H1 (cell line): Measurements from ENCODE around the gene ACTL10. TPM values are rescaled to one million over a fixed set of nuclear protein-coding genes. Genes with fewer than 3 reads are reported as not detected.

Experiments
- CTCF ChIA-PET: fragments of 300-600 bp; sonication (Branson Sonifier 250); formaldehyde crosslinking; loops from one replicate; lab custom pipeline; 2021; ENCODE audit not compliant: partially characterized antibody; lab: Charles Lee
- POLR2A ChIA-PET: fragments of 300-600 bp; sonication (Branson Sonifier 250); formaldehyde crosslinking; loops from one replicate; lab custom pipeline; 2021; ENCODE audit warnings: inconsistent platforms; ENCODE audit not compliant: partially characterized antibody; lab: Charles Lee
- DNase-seq, 2 experiments: peaks; one replicate each; pipeline versions ENCODE4 v3.0.0 to v3.0.0-alpha.2; 2010 to 2022; ENCODE audit warnings: low spot score in 2 of 2, low read depth in 1 of 2, mixed read lengths in 1 of 2
- FAIRE-seq: peaks from 2 replicates; lab custom pipeline; 2011; peaks lifted over from hg19 to GRCh38; lab: Jason Lieb, UNC
- H2AFZ ChIP-seq: 2 replicates; pipeline ENCODE4 v1.8.1; 2012; ENCODE audit warnings: low read length, inconsistent platforms
- H2AK5ac ChIP-seq: 2 replicates; pipeline ENCODE4 v1.6.1; 2013; ENCODE audit warnings: low read depth, low read length
- H2BK120ac ChIP-seq: replicated peaks from 2 replicates; pipeline ENCODE3; 2013; ENCODE audit warnings: low read depth, low read length, inconsistent platforms
- H2BK12ac ChIP-seq: 2 replicates; pipeline ENCODE4 v1.6.1; 2013; ENCODE audit warnings: low read depth, low read length
- H2BK15ac ChIP-seq: 2 replicates; pipeline ENCODE4 v1.6.1; 2013; ENCODE audit warnings: low read length
- H2BK20ac ChIP-seq: 2 replicates; pipeline ENCODE4 v1.6.1; 2013; ENCODE audit warnings: low read length
- H2BK5ac ChIP-seq: 2 replicates; pipeline ENCODE4 v1.6.1; 2013; ENCODE audit warnings: low read depth, low read length
- H3K14ac ChIP-seq: 2 replicates; pipeline ENCODE4 v1.6.1; 2013; ENCODE audit warnings: inconsistent platforms; ENCODE audit not compliant: insufficient read length
- H3K18ac ChIP-seq: 2 replicates; pipeline ENCODE4 v1.6.1; 2013; ENCODE audit warnings: low read length; ENCODE audit errors: extremely low read depth
- H3K23ac ChIP-seq: 2 replicates; pipeline ENCODE4 v1.6.1; 2013; ENCODE audit warnings: inconsistent platforms; ENCODE audit not compliant: insufficient read length
- H3K23me2 ChIP-seq: 2 replicates; pipeline ENCODE4 v1.6.1; 2013; ENCODE audit warnings: low read depth, low read length
- H3K27ac ChIP-seq: 2 replicates; pipeline ENCODE4 v1.6.1; 2011; ENCODE audit warnings: low read depth, low read length, inconsistent platforms
- H3K27me3 ChIP-seq, 4 experiments: replicated peaks in 1 of 4; 1 replicate in 1 of 4; 2 replicates in 3 of 4; pipeline versions ENCODE4 v1.6.1 to v1.8.1; 2011 to 2013; ENCODE audit warnings: low read length in 3 of 4, mild to moderate bottlenecking in 3 of 4, inconsistent platforms in 2 of 4, mixed read lengths in 2 of 4, moderate library complexity in 1 of 4; ENCODE audit not compliant: control insufficient read depth in 3 of 4, insufficient read depth in 3 of 4; ENCODE audit errors: extremely low read depth in 1 of 4
- H3K36me3 ChIP-seq, 4 experiments: 2 replicates each; pipeline versions ENCODE4 v1.6.1 to v1.8.1; 2011 to 2013; ENCODE audit warnings: mild to moderate bottlenecking in 4 of 4, low read length in 3 of 4, moderate library complexity in 2 of 4, control low read depth in 1 of 4, inconsistent platforms in 1 of 4; ENCODE audit not compliant: insufficient read depth in 4 of 4, control insufficient read depth in 2 of 4
- H3K4ac ChIP-seq: replicated peaks from 2 replicates; pipeline ENCODE3; 2013; ENCODE audit warnings: low read length, low read depth, mixed read lengths, inconsistent platforms; ENCODE audit not compliant: insufficient read length
- H3K4me1 ChIP-seq, 4 experiments: replicated peaks in 1 of 4; 1 replicate in 1 of 4; 2 replicates in 3 of 4; pipeline versions ENCODE4 v1.6.1 to v1.8.1; 2011 to 2013; ENCODE audit warnings: low read length in 3 of 4, inconsistent platforms in 2 of 4, mixed read lengths in 1 of 4; ENCODE audit not compliant: insufficient read depth in 4 of 4, control insufficient read depth in 3 of 4
- H3K4me2 ChIP-seq, 2 experiments: 2 replicates each; pipeline versions ENCODE4 v1.6.1 to v1.8.1; 2011 to 2013; ENCODE audit warnings: low read depth in 2 of 2, low read length in 2 of 2, control low read depth in 1 of 2, inconsistent platforms in 1 of 2, mild to moderate bottlenecking in 1 of 2; ENCODE audit not compliant: insufficient read depth in 1 of 2
- H3K4me3 ChIP-seq, 4 experiments: fragments of 200-600, 300-600 bp in 1 of 4; sonication (generic), shearing (Covaris generic), sonication (Bioruptor Twin) in 1 of 4; 2 replicates each; pipeline versions ENCODE4 v1.5.1 to v1.8.1; 2011 to 2016; ENCODE audit warnings: low read length in 4 of 4, low read depth in 3 of 4, control low read depth in 2 of 4, inconsistent platforms in 2 of 4, mild to moderate bottlenecking in 2 of 4, mixed read lengths in 1 of 4, moderate library complexity in 1 of 4; ENCODE audit not compliant: insufficient read depth in 2 of 4; ENCODE audit errors: extremely low read depth in 1 of 4
- H3K56ac ChIP-seq: replicated peaks from 2 replicates; pipeline ENCODE3; 2013; ENCODE audit warnings: low read depth, mild to moderate bottlenecking, mixed read lengths, low read length, inconsistent platforms; ENCODE audit not compliant: insufficient read length
- H3K79me1 ChIP-seq: 2 replicates; pipeline ENCODE4 v1.6.1; 2013; ENCODE audit warnings: low read depth, low read length, control low read depth
- H3K79me2 ChIP-seq, 2 experiments: 2 replicates each; pipeline versions ENCODE4 v1.6.1 to v1.8.1; 2012 to 2013; ENCODE audit warnings: low read length in 2 of 2, mild to moderate bottlenecking in 2 of 2, inconsistent platforms in 1 of 2; ENCODE audit not compliant: insufficient read depth in 2 of 2, control insufficient read depth in 1 of 2
- H3K9ac ChIP-seq, 4 experiments: replicated peaks in 1 of 4; 1 replicate in 1 of 4; 2 replicates in 3 of 4; pipeline versions ENCODE4 v1.6.1 to v1.8.1; 2011 to 2013; ENCODE audit warnings: low read depth in 3 of 4, low read length in 3 of 4, control low read depth in 2 of 4, mild to moderate bottlenecking in 2 of 4, moderate library complexity in 2 of 4, inconsistent platforms in 1 of 4; ENCODE audit errors: extremely low read depth in 1 of 4
- H3K9me3 ChIP-seq, 2 experiments: 2 replicates each; pipeline versions ENCODE4 v1.6.1 to v1.8.1; 2012 to 2013; ENCODE audit warnings: mild to moderate bottlenecking in 2 of 2, moderate library complexity in 2 of 2, control low read depth in 1 of 2, inconsistent platforms in 1 of 2, low read depth in 1 of 2, low read length in 1 of 2, mixed read lengths in 1 of 2; ENCODE audit not compliant: insufficient read depth in 2 of 2
- H4K20me1 ChIP-seq, 2 experiments: replicated peaks in 1 of 2; 2 replicates each; pipeline versions ENCODE3 to v1.8.1; 2011 to 2013; ENCODE audit warnings: inconsistent platforms in 2 of 2, low read length in 2 of 2, mild to moderate bottlenecking in 1 of 2; ENCODE audit not compliant: insufficient read depth in 2 of 2, control insufficient read depth in 1 of 2
- H4K5ac ChIP-seq: 2 replicates; pipeline ENCODE4 v1.6.1; 2013; ENCODE audit warnings: low read length, low read depth, mixed read lengths, inconsistent platforms; ENCODE audit not compliant: insufficient read length
- H4K8ac ChIP-seq: 2 replicates; pipeline ENCODE4 v1.8.0; 2013; ENCODE audit warnings: mild to moderate bottlenecking, moderate library complexity, low read length, inconsistent platforms; ENCODE audit not compliant: insufficient read depth; ENCODE audit errors: extremely low read depth
- H4K91ac ChIP-seq: replicated peaks from 2 replicates; pipeline ENCODE3; 2013; ENCODE audit warnings: low read length, mixed read lengths, inconsistent platforms; ENCODE audit not compliant: insufficient read length
- BCL11A ChIP-seq, 2 experiments: IDR thresholded peaks; one replicate each; pipeline ENCODE4 v1.6.1; 2011; ENCODE audit warnings: low read depth in 2 of 2, low read length in 2 of 2, mild to moderate bottlenecking in 2 of 2
- EP300 ChIP-seq, 2 experiments: IDR thresholded peaks; 1 replicate in 1 of 2; 2 replicates in 1 of 2; pipeline ENCODE4 v1.6.1; 2011 to 2012; ENCODE audit warnings: low read depth in 2 of 2, low read length in 2 of 2, mild to moderate bottlenecking in 2 of 2, borderline replicate concordance in 1 of 2, inconsistent platforms in 1 of 2, moderate library complexity in 1 of 2
- FOSL1 ChIP-seq: IDR thresholded peaks from 2 replicates; pipeline ENCODE4 v1.6.1; 2011; ENCODE audit warnings: mild to moderate bottlenecking, low read depth, low read length, moderate library complexity; ENCODE audit not compliant: insufficient read depth
- NRF1 ChIP-seq: IDR thresholded peaks from 2 replicates; pipeline ENCODE4 v1.6.1; 2011; ENCODE audit warnings: mild to moderate bottlenecking, low read depth, low read length, improper control_type of control experiment
- PHF8 ChIP-seq: fragments of 200-600 bp; sonication (generic); conservative IDR thresholded peaks from 2 replicates; pipeline ENCODE4 v1.7.1; 2012; ENCODE audit warnings: low read depth, mild to moderate bottlenecking, inconsistent platforms, low read length, moderate library complexity
- POLR2AphosphoS5 ChIP-seq: IDR thresholded peaks from 2 replicates; pipeline ENCODE4 v1.6.1; 2011; ENCODE audit warnings: low read depth, low read length
- SAP30 ChIP-seq: fragments of 300-600 bp; sonication (generic); IDR thresholded peaks from 2 replicates; pipeline ENCODE4 v1.7.1; 2012; ENCODE audit warnings: low read length, moderate library complexity, mild to moderate bottlenecking, inconsistent platforms; ENCODE audit not compliant: insufficient read depth, insufficient replicate concordance
- SP1 ChIP-seq: IDR thresholded peaks from 2 replicates; pipeline ENCODE4 v1.6.1; 2011; ENCODE audit warnings: low read depth, low read length
- SRF ChIP-seq: IDR thresholded peaks from 2 replicates; pipeline ENCODE4 v1.6.1; 2011; ENCODE audit warnings: mild to moderate bottlenecking, low read depth, low read length, moderate library complexity
- TAF1 ChIP-seq: IDR thresholded peaks from 2 replicates; pipeline ENCODE4 v1.6.1; 2011; ENCODE audit warnings: mild to moderate bottlenecking, low read depth, low read length
- WGBS, 2 experiments: shearing (Covaris generic) in 1 of 2; methylation state at CpG; one replicate each; pipeline versions ENCODE4 v1.1.6 to v1.1.7; 2013 to 2015; ENCODE audit warnings: low lambda C conversion rate in 2 of 2, mixed read lengths in 2 of 2, inconsistent platforms in 1 of 2, low coverage in 1 of 2, missing lambda C conversion rate in 1 of 2; ENCODE audit not compliant: insufficient replicate concordance in 2 of 2, insufficient coverage in 1 of 2, insufficient read length in 1 of 2; ENCODE audit errors: extremely low coverage in 1 of 2, missing lambda C conversion rate in 1 of 2; 5-methylcytosine and 5-hydroxymethylcytosine counted together
- polyA plus RNA-seq, 7 experiments: library from polyadenylated mRNA; depleted of rRNA in 3 of 7; stranded (reverse) in 5 of 7; unstranded in 2 of 7; fragments of >200 nt in 5 of 7; fragments of 200-250 nt in 2 of 7; gene quantifications; 1 replicate in 5 of 7; 2 replicates in 1 of 7; 4 replicates in 1 of 7; pipeline versions ENCODE4 v1.2.1 to v1.2.3, GENCODE V29; 2011 to 2013; ENCODE audit warnings: missing spikeins in 2 of 7, mixed read lengths in 2 of 7
- total RNA-seq: library from RNA; stranded (reverse); fragmentation: NEBNext Ultra II Directional; extraction: Animal tissue kit (Norgen Biotek cat#: 25700); gene quantifications from 2 replicates; pipeline ENCODE4 v1.2.1, GENCODE V29; 2021
- TF ChIP-seq, protein P1 (sequence below): IDR thresholded peaks from 2 replicates; pipeline ENCODE4 v1.6.1; 2011; ENCODE audit warnings: low read length, improper control_type of control experiment

The ACTL10 gene
- total and polyA plus RNA-seq, 2 of the 8 experiments (the other 6 are each of a cell fraction or from before 2014, with no cell fraction given): 0.26 TPM; not detected in 1

DNA sequence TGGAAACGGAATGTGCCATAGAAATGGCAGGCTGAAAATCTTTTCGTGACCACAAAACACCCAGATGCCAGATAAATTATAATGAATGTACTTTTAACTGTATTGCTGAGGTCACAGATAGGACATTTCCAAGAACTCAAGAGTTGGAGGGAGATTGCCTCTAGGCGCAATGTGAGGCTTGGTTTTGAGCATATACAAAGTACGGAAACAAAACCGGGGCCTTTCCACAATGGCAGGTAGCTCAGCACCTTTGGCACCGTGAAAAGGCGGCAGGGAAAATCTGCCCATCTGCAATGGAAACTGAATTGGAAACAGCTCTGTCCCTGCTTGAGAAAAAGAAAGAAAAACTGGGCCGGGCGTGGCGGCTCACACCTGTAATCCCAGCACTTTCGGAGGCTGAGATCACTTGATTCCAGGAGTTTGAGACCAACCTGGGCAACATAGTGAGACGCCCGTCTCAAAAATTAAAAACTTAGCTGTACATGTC lies 15.1 kb upstream of the ACTL10 start:
- H2BK15ac ChIP-seq: no peak overlapping the region
- H3K4me2 ChIP-seq: no peak overlapping the region
- H3K79me2 ChIP-seq: no peaks in the 10 kb centered on the region
- H3K56ac ChIP-seq: no peak overlapping the region
- H3K27ac ChIP-seq: no peak overlapping the region
- no peak overlapping the region for H4K8ac ChIP-seq
- H2AK5ac ChIP-seq: no peak overlapping the region
- H2BK120ac ChIP-seq: no peak overlapping the region
- no peak overlapping the region for H2BK5ac ChIP-seq
- H3K4me1 ChIP-seq: peaks cover 0 to 11% (median 1%) of the 10 kb centered on the region in 4 experiments; a peak in 4 of 7 replicates
- H3K4ac ChIP-seq: no peak overlapping the region
- no peaks in the 10 kb centered on the region for H3K9me3 ChIP-seq
- H2BK20ac ChIP-seq: no peak overlapping the region
- FAIRE-seq: no peak
- H3K4me3 ChIP-seq: no peak overlapping the region
- H3K27me3 ChIP-seq: no peaks in the 10 kb centered on the region
- DNase-seq: no peak
- no peak overlapping the region for H3K18ac ChIP-seq
- H3K9ac ChIP-seq: no peak overlapping the region
- no peaks in the 10 kb centered on the region for H3K79me1 ChIP-seq
- no peak overlapping the region for H3K14ac ChIP-seq
- no peak overlapping the region for H2AFZ ChIP-seq
- CTCF ChIA-PET: interaction anchor here (0.8 to 4.5 kb wide), 2 partner anchors 16 to 194 kb away, joined by 3 to 38 read pairs; partner anchors contain the start of gene ACTL10
- peaks cover 0 to 2% of the 10 kb centered on the region in 2 experiments for H4K20me1 ChIP-seq
- H4K91ac ChIP-seq: no peak overlapping the region
- H3K23me2 ChIP-seq: no peaks in the 10 kb centered on the region
- POLR2A ChIA-PET: interaction anchor here (1.1 to 1.7 kb wide), 4 partner anchors 9 to 206 kb away, joined by 3 to 6 read pairs (median 4); partner anchors contain the start of gene ACTL10
- WGBS, 2 experiments: 90% methylated on average over 13 of the region's 13 CpGs; no CpG with 5 or more reads in 1 of the 2 experiments
- no peak overlapping the region for H4K5ac ChIP-seq
- no peaks in the 10 kb centered on the region for H3K36me3 ChIP-seq
- H3K23ac ChIP-seq: no peak overlapping the region
- no peak overlapping the region for H2BK12ac ChIP-seq
- TF ChIP-seq BCL11A (IDR thresholded peaks at IDR 0.05; ENCODE audit: low read depth in 2 of 2, low read length in 2 of 2): no peak
- no peak for TF ChIP-seq SAP30
- no peak for TF ChIP-seq FOSL1
- no peak for TF ChIP-seq SRF
- TF ChIP-seq PHF8: no peak
- no peak for TF ChIP-seq POLR2AphosphoS5
- TF ChIP-seq SP1: no peak
- TF ChIP-seq, protein P1, sequence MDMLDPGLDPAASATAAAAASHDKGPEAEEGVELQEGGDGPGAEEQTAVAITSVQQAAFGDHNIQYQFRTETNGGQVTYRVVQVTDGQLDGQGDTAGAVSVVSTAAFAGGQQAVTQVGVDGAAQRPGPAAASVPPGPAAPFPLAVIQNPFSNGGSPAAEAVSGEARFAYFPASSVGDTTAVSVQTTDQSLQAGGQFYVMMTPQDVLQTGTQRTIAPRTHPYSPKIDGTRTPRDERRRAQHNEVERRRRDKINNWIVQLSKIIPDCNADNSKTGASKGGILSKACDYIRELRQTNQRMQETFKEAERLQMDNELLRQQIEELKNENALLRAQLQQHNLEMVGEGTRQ: no peak
- no peak for TF ChIP-seq TAF1
- TF ChIP-seq NRF1: no peak
- no peak for TF ChIP-seq EP300 (IDR thresholded peaks at IDR 0.05; ENCODE audit: borderline replicate concordance in 1 of 2, low read depth in 2 of 2, low read length in 2 of 2)
